HepG2 (cell line): Measurements from ENCODE around the gene MAN1B1. TPM values are rescaled to one million over a fixed set of nuclear protein-coding genes. Genes with fewer than 3 reads are reported as not detected.

Experiments used
- CHD2 ChIP-seq: IDR thresholded peaks from 2 replicates; pipeline ENCODE4 v1.6.1; 2011; ENCODE audit warnings: low read depth, low read length, improper control_type of control experiment
- GATA4 ChIP-seq: sonication (generic); IDR thresholded peaks from 2 replicates; pipeline ENCODE4 v1.6.1; 2016; ENCODE audit warnings: antibody characterized with exemption, low read depth, borderline replicate concordance
- HDAC1 ChIP-seq: sonication (generic); formaldehyde crosslinking; IDR thresholded peaks from 2 replicates; pipeline ENCODE4 v1.5.1; 2020; ENCODE audit warnings: mild to moderate bottlenecking, missing genetic modification reagents
- MLX ChIP-seq: IDR thresholded peaks from 2 replicates; pipeline ENCODE4 v1.6.1; 2016
- SAP130 ChIP-seq: IDR thresholded peaks from 2 replicates; pipeline ENCODE4 v1.6.1; 2016; ENCODE audit warnings: low read depth
- ZFP1 ChIP-seq: IDR thresholded peaks from 2 replicates; pipeline ENCODE4 v1.6.1; 2016
- ZFP36 ChIP-seq: fragments of 150-350 bp; IDR thresholded peaks from 2 replicates; pipeline ENCODE4 v1.6.1; 2018; ENCODE audit warnings: borderline replicate concordance, low read length, low read depth; ENCODE audit not compliant: partially characterized antibody
- ZNF441 ChIP-seq: sonication (generic); formaldehyde crosslinking; IDR thresholded peaks from 2 replicates; pipeline ENCODE4 v1.7.0; 2021; ENCODE audit warnings: missing genetic modification reagents, borderline replicate concordance
- ZNF512 ChIP-seq: sonication (generic); formaldehyde crosslinking; IDR thresholded peaks from 2 replicates; pipeline ENCODE4 v1.4.0; 2020; ENCODE audit warnings: mild to moderate bottlenecking, missing genetic modification reagents
- ZNF547 ChIP-seq: sonication (generic); formaldehyde crosslinking; IDR thresholded peaks from 2 replicates; pipeline ENCODE4 v1.5.1; 2020; ENCODE audit warnings: mild to moderate bottlenecking, missing genetic modification reagents
- ZSCAN20 ChIP-seq: sonication (generic); formaldehyde crosslinking; IDR thresholded peaks from 2 replicates; pipeline ENCODE4 v1.4.0; 2020; ENCODE audit warnings: missing genetic modification reagents, mild to moderate bottlenecking, borderline replicate concordance
- polyA plus RNA-seq, 8 experiments: library from polyadenylated mRNA; depleted of rRNA in 3 of 8; stranded (reverse) in 7 of 8; unstranded in 1 of 8; fragments of >200 nt; fragmentation: Illumina TruSeq in 4 of 8; extraction: Trizol in 4 of 8; gene quantifications; 2 replicates each; pipeline versions ENCODE4 v1.2.1 to v1.2.3, GENCODE V29; 2011 to 2016; ENCODE audit warnings: low read depth in 4 of 8, missing spikeins in 1 of 8, mixed read lengths in 1 of 8; ENCODE audit not compliant: insufficient read depth in 1 of 8
- total RNA-seq, 5 experiments: library from RNA; depleted of rRNA; stranded (reverse); fragments of >200 nt; fragmentation: Illumina TruSeq; extraction: Trizol; gene quantifications; 2 replicates each; pipeline ENCODE4 v1.2.3, GENCODE V29; 2016; ENCODE audit warnings: low read depth in 1 of 5
- TF ChIP-seq, protein P1 (sequence below): sonication (generic); formaldehyde crosslinking; IDR thresholded peaks from 2 replicates; pipeline ENCODE4 v1.4.0; 2020; ENCODE audit warnings: missing genetic modification reagents
- TF ChIP-seq, protein P2 (sequence below): sonication (generic); formaldehyde crosslinking; IDR thresholded peaks from 2 replicates; pipeline ENCODE4 v1.8.0; 2022; ENCODE audit warnings: mild to moderate bottlenecking, missing genetic modification reagents; ENCODE audit not compliant: insufficient replicate concordance
- TF ChIP-seq, protein P3 (sequence below): sonication (generic); formaldehyde crosslinking; IDR thresholded peaks from 2 replicates; pipeline ENCODE4 v1.9.0; 2021; ENCODE audit warnings: mild to moderate bottlenecking, missing genetic modification reagents

The MAN1B1 gene
- total and polyA plus RNA-seq, 2 of the 13 experiments (the other 11 are each of a cell fraction or from before 2014, with no cell fraction given) = 48.9 to 59.5 TPM

- TF ChIP-seq, protein P1, sequence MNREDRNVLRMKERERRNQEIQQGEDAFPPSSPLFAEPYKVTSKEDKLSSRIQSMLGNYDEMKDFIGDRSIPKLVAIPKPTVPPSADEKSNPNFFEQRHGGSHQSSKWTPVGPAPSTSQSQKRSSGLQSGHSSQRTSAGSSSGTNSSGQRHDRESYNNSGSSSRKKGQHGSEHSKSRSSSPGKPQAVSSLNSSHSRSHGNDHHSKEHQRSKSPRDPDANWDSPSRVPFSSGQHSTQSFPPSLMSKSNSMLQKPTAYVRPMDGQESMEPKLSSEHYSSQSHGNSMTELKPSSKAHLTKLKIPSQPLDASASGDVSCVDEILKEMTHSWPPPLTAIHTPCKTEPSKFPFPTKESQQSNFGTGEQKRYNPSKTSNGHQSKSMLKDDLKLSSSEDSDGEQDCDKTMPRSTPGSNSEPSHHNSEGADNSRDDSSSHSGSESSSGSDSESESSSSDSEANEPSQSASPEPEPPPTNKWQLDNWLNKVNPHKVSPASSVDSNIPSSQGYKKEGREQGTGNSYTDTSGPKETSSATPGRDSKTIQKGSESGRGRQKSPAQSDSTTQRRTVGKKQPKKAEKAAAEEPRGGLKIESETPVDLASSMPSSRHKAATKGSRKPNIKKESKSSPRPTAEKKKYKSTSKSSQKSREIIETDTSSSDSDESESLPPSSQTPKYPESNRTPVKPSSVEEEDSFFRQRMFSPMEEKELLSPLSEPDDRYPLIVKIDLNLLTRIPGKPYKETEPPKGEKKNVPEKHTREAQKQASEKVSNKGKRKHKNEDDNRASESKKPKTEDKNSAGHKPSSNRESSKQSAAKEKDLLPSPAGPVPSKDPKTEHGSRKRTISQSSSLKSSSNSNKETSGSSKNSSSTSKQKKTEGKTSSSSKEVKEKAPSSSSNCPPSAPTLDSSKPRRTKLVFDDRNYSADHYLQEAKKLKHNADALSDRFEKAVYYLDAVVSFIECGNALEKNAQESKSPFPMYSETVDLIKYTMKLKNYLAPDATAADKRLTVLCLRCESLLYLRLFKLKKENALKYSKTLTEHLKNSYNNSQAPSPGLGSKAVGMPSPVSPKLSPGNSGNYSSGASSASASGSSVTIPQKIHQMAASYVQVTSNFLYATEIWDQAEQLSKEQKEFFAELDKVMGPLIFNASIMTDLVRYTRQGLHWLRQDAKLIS = no peak
- TF ChIP-seq SAP130 (CRISPR knock-in tag) (peak; percentile 52), ZNF512 (no peak), HDAC1 (CRISPR knock-in tag) (no peak), GATA4 (no peak), ZNF441 (CRISPR knock-in tag) (peak; percentile 80; the same call in 1 of the 2 replicates), ZFP36 (no peak), ZNF547 (CRISPR knock-in tag) (no peak), ZFP1 (no peak), ZSCAN20 (CRISPR knock-in tag) (peak; percentile 86; the same call in 1 of the 2 replicates), CHD2 (no peak), MLX (CRISPR knock-in tag) (no peak)
- TF ChIP-seq, protein P2, sequence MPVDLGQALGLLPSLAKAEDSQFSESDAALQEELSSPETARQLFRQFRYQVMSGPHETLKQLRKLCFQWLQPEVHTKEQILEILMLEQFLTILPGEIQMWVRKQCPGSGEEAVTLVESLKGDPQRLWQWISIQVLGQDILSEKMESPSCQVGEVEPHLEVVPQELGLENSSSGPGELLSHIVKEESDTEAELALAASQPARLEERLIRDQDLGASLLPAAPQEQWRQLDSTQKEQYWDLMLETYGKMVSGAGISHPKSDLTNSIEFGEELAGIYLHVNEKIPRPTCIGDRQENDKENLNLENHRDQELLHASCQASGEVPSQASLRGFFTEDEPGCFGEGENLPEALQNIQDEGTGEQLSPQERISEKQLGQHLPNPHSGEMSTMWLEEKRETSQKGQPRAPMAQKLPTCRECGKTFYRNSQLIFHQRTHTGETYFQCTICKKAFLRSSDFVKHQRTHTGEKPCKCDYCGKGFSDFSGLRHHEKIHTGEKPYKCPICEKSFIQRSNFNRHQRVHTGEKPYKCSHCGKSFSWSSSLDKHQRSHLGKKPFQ (CRISPR knock-in tag) = no peak
- TF ChIP-seq, protein P3, sequence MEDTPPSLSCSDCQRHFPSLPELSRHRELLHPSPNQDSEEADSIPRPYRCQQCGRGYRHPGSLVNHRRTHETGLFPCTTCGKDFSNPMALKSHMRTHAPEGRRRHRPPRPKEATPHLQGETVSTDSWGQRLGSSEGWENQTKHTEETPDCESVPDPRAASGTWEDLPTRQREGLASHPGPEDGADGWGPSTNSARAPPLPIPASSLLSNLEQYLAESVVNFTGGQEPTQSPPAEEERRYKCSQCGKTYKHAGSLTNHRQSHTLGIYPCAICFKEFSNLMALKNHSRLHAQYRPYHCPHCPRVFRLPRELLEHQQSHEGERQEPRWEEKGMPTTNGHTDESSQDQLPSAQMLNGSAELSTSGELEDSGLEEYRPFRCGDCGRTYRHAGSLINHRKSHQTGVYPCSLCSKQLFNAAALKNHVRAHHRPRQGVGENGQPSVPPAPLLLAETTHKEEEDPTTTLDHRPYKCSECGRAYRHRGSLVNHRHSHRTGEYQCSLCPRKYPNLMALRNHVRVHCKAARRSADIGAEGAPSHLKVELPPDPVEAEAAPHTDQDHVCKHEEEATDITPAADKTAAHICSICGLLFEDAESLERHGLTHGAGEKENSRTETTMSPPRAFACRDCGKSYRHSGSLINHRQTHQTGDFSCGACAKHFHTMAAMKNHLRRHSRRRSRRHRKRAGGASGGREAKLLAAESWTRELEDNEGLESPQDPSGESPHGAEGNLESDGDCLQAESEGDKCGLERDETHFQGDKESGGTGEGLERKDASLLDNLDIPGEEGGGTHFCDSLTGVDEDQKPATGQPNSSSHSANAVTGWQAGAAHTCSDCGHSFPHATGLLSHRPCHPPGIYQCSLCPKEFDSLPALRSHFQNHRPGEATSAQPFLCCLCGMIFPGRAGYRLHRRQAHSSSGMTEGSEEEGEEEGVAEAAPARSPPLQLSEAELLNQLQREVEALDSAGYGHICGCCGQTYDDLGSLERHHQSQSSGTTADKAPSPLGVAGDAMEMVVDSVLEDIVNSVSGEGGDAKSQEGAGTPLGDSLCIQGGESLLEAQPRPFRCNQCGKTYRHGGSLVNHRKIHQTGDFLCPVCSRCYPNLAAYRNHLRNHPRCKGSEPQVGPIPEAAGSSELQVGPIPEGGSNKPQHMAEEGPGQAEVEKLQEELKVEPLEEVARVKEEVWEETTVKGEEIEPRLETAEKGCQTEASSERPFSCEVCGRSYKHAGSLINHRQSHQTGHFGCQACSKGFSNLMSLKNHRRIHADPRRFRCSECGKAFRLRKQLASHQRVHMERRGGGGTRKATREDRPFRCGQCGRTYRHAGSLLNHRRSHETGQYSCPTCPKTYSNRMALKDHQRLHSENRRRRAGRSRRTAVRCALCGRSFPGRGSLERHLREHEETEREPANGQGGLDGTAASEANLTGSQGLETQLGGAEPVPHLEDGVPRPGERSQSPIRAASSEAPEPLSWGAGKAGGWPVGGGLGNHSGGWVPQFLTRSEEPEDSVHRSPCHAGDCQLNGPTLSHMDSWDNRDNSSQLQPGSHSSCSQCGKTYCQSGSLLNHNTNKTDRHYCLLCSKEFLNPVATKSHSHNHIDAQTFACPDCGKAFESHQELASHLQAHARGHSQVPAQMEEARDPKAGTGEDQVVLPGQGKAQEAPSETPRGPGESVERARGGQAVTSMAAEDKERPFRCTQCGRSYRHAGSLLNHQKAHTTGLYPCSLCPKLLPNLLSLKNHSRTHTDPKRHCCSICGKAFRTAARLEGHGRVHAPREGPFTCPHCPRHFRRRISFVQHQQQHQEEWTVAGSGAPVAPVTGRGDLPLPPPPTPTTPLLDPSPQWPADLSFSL (CRISPR knock-in tag) = no peak
Measured at GRCh38 chr9:137138722-137139467, 52.1 kb downstream of the MAN1B1 start, which contains the start of gene GRIN1 (continued).
